ENCODE results near the gene PLEKHG4B. TPM values are rescaled to one million over a fixed set of nuclear protein-coding genes. Genes with fewer than 3 reads are reported as not detected.

PLEKHG4B gene
- total RNA-seq, 5 donors from 2014 or later (not counting 1 experiment from before 2014, with no cell fraction given): 0.06 to 0.09 TPM; not detected in 3

- Histone ChIP-seq H3K4me1 (ENCODE audit: control insufficient read depth in 1 of 2, extremely low read depth in 1 of 2, insufficient read depth in 2 of 2, low read length in 2 of 2) (no peaks in the 10 kb centered on the region), H3K9me3 (no peaks in the 10 kb centered on the region), H3K27me3 (replicated peaks in 1 of 2; ENCODE audit: control insufficient read depth in 2 of 2, extremely low read depth in 1 of 2, insufficient read depth in 2 of 2, low read length in 1 of 2) (peaks cover 0 to 60% of the 10 kb centered on the region in 2 experiments), H3K4me3 (ENCODE audit: control insufficient read depth in 1 of 2, extremely low read depth in 1 of 2, low read length in 1 of 2) (no peak overlapping the region), H3K36me3 (ENCODE audit: control insufficient read depth in 2 of 2, extremely low read depth in 1 of 2, insufficient read depth in 1 of 2, low read length in 1 of 2) (no peaks in the 10 kb centered on the region), H3K27ac (ENCODE audit: low read length) (no peak overlapping the region)
- Mint-ChIP-seq H3K9me3 (no peaks in the 10 kb centered on the region), H3K36me3 (no peaks in the 10 kb centered on the region), H3K4me3 (no peak overlapping the region), H3K4me1 (no peaks in the 10 kb centered on the region), H3K27me3 (peaks cover 16 to 35% of the 10 kb centered on the region in 2 donors), H3K27ac (no peak overlapping the region)
- POLR2A ChIA-PET: no interaction called here
- WGBS (ENCODE audit: insufficient coverage): 93% methylated on average over 9 of the region's 11 CpGs
- DNase-seq (no peak), ATAC-seq (replicated peaks in 1 of 4) (no peak)
- CTCF ChIA-PET: no interaction called here
Observed at GRCh38 chr5:157801-158200, 65.8 kb downstream of the PLEKHG4B start.

- peaks cover 16 to 35% of the 10 kb centered on the region in 2 donors for H3K27me3 Mint-ChIP-seq
- CTCF ChIA-PET: no interaction called here
Observed at GRCh38 chr5:158807-159447, 67.0 kb downstream of the PLEKHG4B start.

GRCh38 chr5:159448-160172 is 67.6 kb downstream of the PLEKHG4B start:
- no peaks in the 10 kb centered on the region for H3K4me1 Mint-ChIP-seq
- no peaks in the 10 kb centered on the region for H3K36me3 Mint-ChIP-seq
- Histone ChIP-seq H3K9me3 (no peaks in the 10 kb centered on the region), H3K4me3 (ENCODE audit: control insufficient read depth in 1 of 2, extremely low read depth in 1 of 2, low read length in 1 of 2) (no peak overlapping the region), H3K27me3 (replicated peaks in 1 of 2; ENCODE audit: control insufficient read depth in 2 of 2, extremely low read depth in 1 of 2, insufficient read depth in 2 of 2, low read length in 1 of 2) (peaks cover 0 to 59% of the 10 kb centered on the region in 2 experiments), H3K4me1 (ENCODE audit: control insufficient read depth in 1 of 2, extremely low read depth in 1 of 2, insufficient read depth in 2 of 2, low read length in 2 of 2) (no peaks in the 10 kb centered on the region), H3K27ac (ENCODE audit: low read length) (no peak overlapping the region), H3K36me3 (ENCODE audit: control insufficient read depth in 2 of 2, extremely low read depth in 1 of 2, insufficient read depth in 1 of 2, low read length in 1 of 2) (no peaks in the 10 kb centered on the region)
- 44% methylated on average over 17 of the region's 19 CpGs for WGBS (ENCODE audit: insufficient coverage)
- no peak overlapping the region for H3K27ac Mint-ChIP-seq
- peaks cover 16 to 33% of the 10 kb centered on the region in 2 donors for H3K27me3 Mint-ChIP-seq
- ATAC-seq (replicated peaks in 1 of 4) (no peak), DNase-seq (no peak)
- no peak overlapping the region for H3K4me3 Mint-ChIP-seq
- H3K9me3 Mint-ChIP-seq: no peaks in the 10 kb centered on the region
- CTCF ChIA-PET: no interaction called here
- POLR2A ChIA-PET: no interaction called here

More at GRCh38 chr5:158807-159447, 67.0 kb downstream of the PLEKHG4B start:
- DNase-seq (no peak), ATAC-seq (replicated peaks in 1 of 4) (no peak)
- Mint-ChIP-seq H3K4me1 (no peaks in the 10 kb centered on the region), H3K9me3 (no peaks in the 10 kb centered on the region), H3K36me3 (no peaks in the 10 kb centered on the region), H3K4me3 (no peak overlapping the region), H3K27ac (no peak overlapping the region)
- WGBS (ENCODE audit: insufficient coverage): 60% methylated on average over 12 of the region's 17 CpGs
- Histone ChIP-seq H3K27ac (ENCODE audit: low read length) (no peak overlapping the region), H3K4me1 (ENCODE audit: control insufficient read depth in 1 of 2, extremely low read depth in 1 of 2, insufficient read depth in 2 of 2, low read length in 2 of 2) (no peaks in the 10 kb centered on the region), H3K36me3 (ENCODE audit: control insufficient read depth in 2 of 2, extremely low read depth in 1 of 2, insufficient read depth in 1 of 2, low read length in 1 of 2) (no peaks in the 10 kb centered on the region), H3K27me3 (replicated peaks in 1 of 2; ENCODE audit: control insufficient read depth in 2 of 2, extremely low read depth in 1 of 2, insufficient read depth in 2 of 2, low read length in 1 of 2) (peaks cover 0 to 62% of the 10 kb centered on the region in 2 experiments), H3K4me3 (ENCODE audit: control insufficient read depth in 1 of 2, extremely low read depth in 1 of 2, low read length in 1 of 2) (no peak overlapping the region), H3K9me3 (no peaks in the 10 kb centered on the region)
- POLR2A ChIA-PET: no interaction called here

GRCh38 chr5:160173-160510 is 68.2 kb downstream of the PLEKHG4B start:
- H3K27ac Mint-ChIP-seq: no peak overlapping the region
- Histone ChIP-seq H3K27me3 (replicated peaks in 1 of 2; ENCODE audit: control insufficient read depth in 2 of 2, extremely low read depth in 1 of 2, insufficient read depth in 2 of 2, low read length in 1 of 2) (peaks cover 0 to 57% of the 10 kb centered on the region in 2 experiments), H3K4me1 (ENCODE audit: control insufficient read depth in 1 of 2, extremely low read depth in 1 of 2, insufficient read depth in 2 of 2, low read length in 2 of 2) (no peaks in the 10 kb centered on the region), H3K9me3 (no peaks in the 10 kb centered on the region), H3K4me3 (ENCODE audit: control insufficient read depth in 1 of 2, extremely low read depth in 1 of 2, low read length in 1 of 2) (no peak overlapping the region), H3K27ac (ENCODE audit: low read length) (no peak overlapping the region), H3K36me3 (ENCODE audit: control insufficient read depth in 2 of 2, extremely low read depth in 1 of 2, insufficient read depth in 1 of 2, low read length in 1 of 2) (no peaks in the 10 kb centered on the region)
- DNase-seq (no peak), ATAC-seq (replicated peaks in 1 of 4) (no peak)
- 90% methylated on average over 9 of the region's 14 CpGs for WGBS (ENCODE audit: insufficient coverage)
- ChIA-PET POLR2A (no interaction called here), CTCF (no interaction called here)
- no peaks in the 10 kb centered on the region for H3K36me3 Mint-ChIP-seq
- H3K4me3 Mint-ChIP-seq: no peak overlapping the region
- no peaks in the 10 kb centered on the region for H3K9me3 Mint-ChIP-seq
- H3K27me3 Mint-ChIP-seq: peaks cover 16 to 33% of the 10 kb centered on the region in 2 donors
- no peaks in the 10 kb centered on the region for H3K4me1 Mint-ChIP-seq

GRCh38 chr5:160921-161802 is 69.2 kb downstream of the PLEKHG4B start:
- Mint-ChIP-seq H3K9me3 (no peaks in the 10 kb centered on the region), H3K4me1 (no peaks in the 10 kb centered on the region), H3K4me3 (no peak overlapping the region), H3K36me3 (no peaks in the 10 kb centered on the region), H3K27me3 (peaks cover 16 to 33% of the 10 kb centered on the region in 2 donors), H3K27ac (no peak overlapping the region)
- ATAC-seq (replicated peaks in 1 of 4) (no peak), DNase-seq (no peak)
- peaks cover 0 to 53% of the 10 kb centered on the region in 2 experiments for H3K27me3 ChIP-seq (replicated peaks in 1 of 2; ENCODE audit: control insufficient read depth in 2 of 2, extremely low read depth in 1 of 2, insufficient read depth in 2 of 2, low read length in 1 of 2)
- no peak overlapping the region for H3K27ac ChIP-seq (ENCODE audit: low read length)
- CTCF ChIA-PET: no interaction called here
- POLR2A ChIA-PET: no interaction called here
- H3K36me3 ChIP-seq (ENCODE audit: control insufficient read depth in 2 of 2, extremely low read depth in 1 of 2, insufficient read depth in 1 of 2, low read length in 1 of 2): no peaks in the 10 kb centered on the region
- WGBS (ENCODE audit: insufficient coverage): 90% methylated on average over 14 of the region's 23 CpGs
- H3K4me1 ChIP-seq (ENCODE audit: control insufficient read depth in 1 of 2, extremely low read depth in 1 of 2, insufficient read depth in 2 of 2, low read length in 2 of 2): no peaks in the 10 kb centered on the region
- H3K9me3 ChIP-seq: no peaks in the 10 kb centered on the region
- H3K4me3 ChIP-seq (ENCODE audit: control insufficient read depth in 1 of 2, extremely low read depth in 1 of 2, low read length in 1 of 2): no peak overlapping the region

- ATAC-seq (replicated peaks in 1 of 4) (no peak), DNase-seq (no peak)
- Histone ChIP-seq H3K4me3 (ENCODE audit: control insufficient read depth in 1 of 2, extremely low read depth in 1 of 2, low read length in 1 of 2) (no peak overlapping the region), H3K4me1 (ENCODE audit: control insufficient read depth in 1 of 2, extremely low read depth in 1 of 2, insufficient read depth in 2 of 2, low read length in 2 of 2) (no peaks in the 10 kb centered on the region), H3K36me3 (ENCODE audit: control insufficient read depth in 2 of 2, extremely low read depth in 1 of 2, insufficient read depth in 1 of 2, low read length in 1 of 2) (no peaks in the 10 kb centered on the region), H3K9me3 (no peaks in the 10 kb centered on the region), H3K27me3 (replicated peaks in 1 of 2; ENCODE audit: control insufficient read depth in 2 of 2, extremely low read depth in 1 of 2, insufficient read depth in 2 of 2, low read length in 1 of 2) (peaks cover 0 to 48% of the 10 kb centered on the region in 2 experiments), H3K27ac (ENCODE audit: low read length) (no peak overlapping the region)
- ChIA-PET POLR2A (no interaction called here), CTCF (no interaction called here)
- H3K27me3 Mint-ChIP-seq: peaks cover 16 to 31% of the 10 kb centered on the region in 2 donors
- H3K9me3 Mint-ChIP-seq: no peaks in the 10 kb centered on the region
- no peak overlapping the region for H3K4me3 Mint-ChIP-seq
- H3K27ac Mint-ChIP-seq: no peak overlapping the region
- WGBS (ENCODE audit: insufficient coverage): 95% methylated on average over 12 of the region's 17 CpGs
- H3K4me1 Mint-ChIP-seq: no peaks in the 10 kb centered on the region
- H3K36me3 Mint-ChIP-seq: no peaks in the 10 kb centered on the region
Observed at GRCh38 chr5:161803-162110, 69.8 kb downstream of the PLEKHG4B start.
